ENCODE measurements around the gene CSNK1D.
A peak's percentile ranks its signal among the peaks of the same experiment; 100 is the strongest.

Gene CSNK1D

DNA sequence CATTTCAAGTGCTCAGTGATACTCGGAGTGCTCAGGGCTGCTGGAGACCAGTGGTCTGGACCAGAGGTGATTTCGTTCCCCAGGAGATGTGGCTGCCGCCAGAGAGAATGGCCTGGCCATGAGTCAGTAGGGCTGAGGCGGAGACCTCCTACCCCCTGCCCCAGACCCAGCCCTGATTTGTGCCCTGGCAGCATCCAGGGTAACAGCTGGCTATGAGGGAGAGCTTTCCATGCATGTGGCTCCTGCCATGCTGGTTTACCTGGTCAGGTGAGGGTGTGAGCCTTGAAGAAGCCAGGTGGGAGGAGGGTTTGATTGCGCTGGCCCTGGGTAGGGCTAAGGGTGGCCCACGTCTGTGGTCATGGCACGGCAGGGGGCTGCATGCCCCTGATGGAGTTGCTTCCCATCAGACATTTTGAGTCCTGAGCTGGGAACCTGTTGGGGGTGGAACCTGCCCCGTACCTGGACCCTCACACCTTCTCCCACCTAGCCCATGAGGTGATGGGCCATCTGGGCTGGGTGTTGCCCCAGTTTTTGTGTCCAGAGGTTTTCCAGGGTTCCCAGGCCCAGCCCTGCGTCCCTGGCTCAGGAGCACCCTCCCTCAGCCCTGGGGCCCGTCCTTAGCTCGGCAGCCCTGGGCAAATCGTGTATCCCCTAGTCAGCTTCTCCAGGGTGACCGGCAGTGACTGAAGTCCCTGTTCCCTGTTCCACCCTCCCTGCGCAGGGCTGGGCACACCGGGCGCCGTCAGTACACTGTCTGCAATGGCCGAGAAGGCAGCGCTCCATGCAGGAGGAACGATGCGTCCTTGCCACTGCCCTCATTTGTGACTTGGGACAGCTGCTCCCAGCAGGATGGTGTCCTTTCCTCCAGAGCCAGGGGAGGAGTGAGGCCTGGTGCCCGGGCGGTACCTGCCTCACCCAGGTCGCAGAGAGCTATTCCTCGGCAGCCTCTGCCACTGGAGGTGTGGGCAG lies 9.0 kb upstream of the CSNK1D start:
- Histone ChIP-seq H3K4me3 (ENCODE audit: low read depth, low read length) (no peak overlapping the region), H3K27ac (ENCODE audit: extremely low read depth, low read depth, low read length) (no peak overlapping the region; the same call in 1 of the 2 replicates), H3K36me3 (ENCODE audit: control insufficient read depth in 2 of 2, insufficient read depth in 1 of 2, low read length in 2 of 2) (peaks cover 0 to 4% of the 10 kb centered on the region in 2 experiments; a peak in 1 of 3 replicates), H3K4me1 (ENCODE audit: control insufficient read depth, insufficient read depth, low read length) (peaks cover 9% of the 10 kb centered on the region), H3K9me3 (ENCODE audit: control insufficient read depth, insufficient read depth, low read depth, low read length) (no peaks in the 10 kb centered on the region)
- TF ChIP-seq ZNF335 (tag by site-specific recombination; conservative IDR thresholded peaks at IDR 0.05) (0 out of 2 replicates have a peak, but pooled peaks have one; percentile 7), ZNF664 (tag by site-specific recombination; IDR thresholded peaks at IDR 0.05) (no peak)
- ChIA-PET CTCF (interaction anchor here (0.7 to 1.6 kb wide), 6 partner anchors 15 to 76 kb away, joined by 3 to 5 read pairs (median 3); no protein-coding TSS in a partner anchor), POLR2A (interaction anchor here (1.0 to 4.5 kb wide), 4 partner anchors 9 to 46 kb away, joined by 3 to 44 read pairs (median 19); partner anchors contain the start of gene CSNK1D)

DNA sequence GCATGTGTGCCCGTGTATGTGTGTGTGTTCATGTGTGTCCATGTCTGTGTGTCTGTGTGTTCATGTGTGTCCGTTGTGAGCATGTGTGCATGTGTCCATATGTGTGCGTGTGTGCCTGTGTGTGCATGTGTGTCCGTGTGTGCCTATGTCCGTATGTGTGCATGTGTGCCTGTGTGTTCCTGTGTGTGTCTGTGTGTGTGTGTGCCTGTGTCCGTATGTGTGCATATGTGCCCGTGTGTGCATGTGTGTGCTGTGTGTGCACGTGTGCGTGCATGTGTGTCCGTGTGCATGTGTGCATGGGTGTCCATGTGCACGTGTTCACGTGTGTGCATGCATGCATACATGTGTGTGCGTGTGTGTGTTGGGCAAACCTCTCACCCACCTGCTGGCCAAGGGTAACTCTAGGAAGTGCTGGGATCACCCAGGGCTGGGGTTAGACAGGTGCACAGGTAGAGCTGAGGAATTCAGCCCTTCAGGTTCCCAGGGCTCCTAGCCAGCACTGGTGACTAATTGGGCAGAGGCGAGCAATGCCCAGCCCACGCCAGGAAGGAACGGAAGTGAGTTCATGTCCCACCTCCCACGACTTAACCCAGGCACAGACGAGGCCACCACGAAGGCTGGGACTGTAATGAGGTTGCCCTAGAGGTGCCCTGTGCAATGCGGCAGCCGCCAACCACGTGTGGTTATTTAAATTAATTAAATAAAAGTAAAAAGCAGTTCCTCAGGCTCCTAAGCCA lies 8.2 kb upstream of the CSNK1D start:
- ChIA-PET POLR2A (interaction anchor here (2.4 to 4.5 kb wide), 3 partner anchors 8 to 13 kb away, joined by 16 to 44 read pairs (median 22); partner anchors contain the start of gene CSNK1D), CTCF (interaction anchor here (0.7 to 1.6 kb wide), 3 partner anchors 19 to 75 kb away, joined by 3 read pairs; no protein-coding TSS in a partner anchor)
- Histone ChIP-seq H3K4me3 (ENCODE audit: low read depth, low read length) (no peak overlapping the region), H3K9me3 (ENCODE audit: control insufficient read depth, insufficient read depth, low read depth, low read length) (no peaks in the 10 kb centered on the region), H3K27ac (ENCODE audit: extremely low read depth, low read depth, low read length) (no peak overlapping the region), H3K4me1 (ENCODE audit: control insufficient read depth, insufficient read depth, low read length) (peaks cover 9% of the 10 kb centered on the region), H3K36me3 (ENCODE audit: control insufficient read depth in 2 of 2, insufficient read depth in 1 of 2, low read length in 2 of 2) (peaks cover 0 to 4% of the 10 kb centered on the region in 2 experiments; a peak in 1 of 3 replicates)
- TF ChIP-seq, protein P1, sequence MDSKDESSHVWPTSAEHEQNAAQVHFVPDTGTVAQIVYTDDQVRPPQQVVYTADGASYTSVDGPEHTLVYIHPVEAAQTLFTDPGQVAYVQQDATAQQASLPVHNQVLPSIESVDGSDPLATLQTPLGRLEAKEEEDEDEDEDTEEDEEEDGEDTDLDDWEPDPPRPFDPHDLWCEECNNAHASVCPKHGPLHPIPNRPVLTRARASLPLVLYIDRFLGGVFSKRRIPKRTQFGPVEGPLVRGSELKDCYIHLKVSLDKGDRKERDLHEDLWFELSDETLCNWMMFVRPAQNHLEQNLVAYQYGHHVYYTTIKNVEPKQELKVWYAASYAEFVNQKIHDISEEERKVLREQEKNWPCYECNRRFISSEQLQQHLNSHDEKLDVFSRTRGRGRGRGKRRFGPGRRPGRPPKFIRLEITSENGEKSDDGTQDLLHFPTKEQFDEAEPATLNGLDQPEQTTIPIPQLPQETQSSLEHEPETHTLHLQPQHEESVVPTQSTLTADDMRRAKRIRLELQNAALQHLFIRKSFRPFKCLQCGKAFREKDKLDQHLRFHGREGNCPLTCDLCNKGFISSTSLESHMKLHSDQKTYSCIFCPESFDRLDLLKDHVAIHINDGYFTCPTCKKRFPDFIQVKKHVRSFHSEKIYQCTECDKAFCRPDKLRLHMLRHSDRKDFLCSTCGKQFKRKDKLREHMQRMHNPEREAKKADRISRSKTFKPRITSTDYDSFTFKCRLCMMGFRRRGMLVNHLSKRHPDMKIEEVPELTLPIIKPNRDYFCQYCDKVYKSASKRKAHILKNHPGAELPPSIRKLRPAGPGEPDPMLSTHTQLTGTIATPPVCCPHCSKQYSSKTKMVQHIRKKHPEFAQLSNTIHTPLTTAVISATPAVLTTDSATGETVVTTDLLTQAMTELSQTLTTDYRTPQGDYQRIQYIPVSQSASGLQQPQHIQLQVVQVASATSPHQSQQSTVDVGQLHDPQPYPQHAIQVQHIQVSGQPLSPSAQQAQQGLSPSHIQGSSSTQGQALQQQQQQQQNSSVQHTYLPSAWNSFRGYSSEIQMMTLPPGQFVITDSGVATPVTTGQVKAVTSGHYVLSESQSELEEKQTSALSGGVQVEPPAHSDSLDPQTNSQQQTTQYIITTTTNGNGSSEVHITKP (tag by site-specific recombination; IDR thresholded peaks at IDR 0.05), result 0 out of 2 replicates have a peak, but pooled peaks have one; percentile 36
- TF ChIP-seq, protein P2, sequence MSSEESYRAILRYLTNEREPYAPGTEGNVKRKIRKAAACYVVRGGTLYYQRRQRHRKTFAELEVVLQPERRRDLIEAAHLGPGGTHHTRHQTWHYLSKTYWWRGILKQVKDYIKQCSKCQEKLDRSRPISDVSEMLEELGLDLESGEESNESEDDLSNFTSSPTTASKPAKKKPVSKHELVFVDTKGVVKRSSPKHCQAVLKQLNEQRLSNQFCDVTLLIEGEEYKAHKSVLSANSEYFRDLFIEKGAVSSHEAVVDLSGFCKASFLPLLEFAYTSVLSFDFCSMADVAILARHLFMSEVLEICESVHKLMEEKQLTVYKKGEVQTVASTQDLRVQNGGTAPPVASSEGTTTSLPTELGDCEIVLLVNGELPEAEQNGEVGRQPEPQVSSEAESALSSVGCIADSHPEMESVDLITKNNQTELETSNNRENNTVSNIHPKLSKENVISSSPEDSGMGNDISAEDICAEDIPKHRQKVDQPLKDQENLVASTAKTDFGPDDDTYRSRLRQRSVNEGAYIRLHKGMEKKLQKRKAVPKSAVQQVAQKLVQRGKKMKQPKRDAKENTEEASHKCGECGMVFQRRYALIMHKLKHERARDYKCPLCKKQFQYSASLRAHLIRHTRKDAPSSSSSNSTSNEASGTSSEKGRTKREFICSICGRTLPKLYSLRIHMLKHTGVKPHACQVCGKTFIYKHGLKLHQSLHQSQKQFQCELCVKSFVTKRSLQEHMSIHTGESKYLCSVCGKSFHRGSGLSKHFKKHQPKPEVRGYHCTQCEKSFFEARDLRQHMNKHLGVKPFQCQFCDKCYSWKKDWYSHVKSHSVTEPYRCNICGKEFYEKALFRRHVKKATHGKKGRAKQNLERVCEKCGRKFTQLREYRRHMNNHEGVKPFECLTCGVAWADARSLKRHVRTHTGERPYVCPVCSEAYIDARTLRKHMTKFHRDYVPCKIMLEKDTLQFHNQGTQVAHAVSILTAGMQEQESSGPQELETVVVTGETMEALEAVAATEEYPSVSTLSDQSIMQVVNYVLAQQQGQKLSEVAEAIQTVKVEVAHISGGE (tag by site-specific recombination; conservative IDR thresholded peaks at IDR 0.05; ENCODE audit: low read depth), result no peak
- TF ChIP-seq ZNF184 (tag by site-specific recombination; IDR thresholded peaks at IDR 0.05), result no peak
- TF ChIP-seq, protein P3, sequence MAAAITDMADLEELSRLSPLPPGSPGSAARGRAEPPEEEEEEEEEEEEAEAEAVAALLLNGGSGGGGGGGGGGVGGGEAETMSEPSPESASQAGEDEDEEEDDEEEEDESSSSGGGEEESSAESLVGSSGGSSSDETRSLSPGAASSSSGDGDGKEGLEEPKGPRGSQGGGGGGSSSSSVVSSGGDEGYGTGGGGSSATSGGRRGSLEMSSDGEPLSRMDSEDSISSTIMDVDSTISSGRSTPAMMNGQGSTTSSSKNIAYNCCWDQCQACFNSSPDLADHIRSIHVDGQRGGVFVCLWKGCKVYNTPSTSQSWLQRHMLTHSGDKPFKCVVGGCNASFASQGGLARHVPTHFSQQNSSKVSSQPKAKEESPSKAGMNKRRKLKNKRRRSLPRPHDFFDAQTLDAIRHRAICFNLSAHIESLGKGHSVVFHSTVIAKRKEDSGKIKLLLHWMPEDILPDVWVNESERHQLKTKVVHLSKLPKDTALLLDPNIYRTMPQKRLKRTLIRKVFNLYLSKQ (tag by site-specific recombination; IDR thresholded peaks at IDR 0.05; ENCODE audit: borderline replicate concordance), result no peak
- peak; percentile 50 for TF ChIP-seq ZBTB48 (tag by site-specific recombination; IDR thresholded peaks at IDR 0.05)
- TF ChIP-seq BCL11B (tag by site-specific recombination; IDR thresholded peaks at IDR 0.05; ENCODE audit: low read depth), result no peak
- TF ChIP-seq, protein P4, sequence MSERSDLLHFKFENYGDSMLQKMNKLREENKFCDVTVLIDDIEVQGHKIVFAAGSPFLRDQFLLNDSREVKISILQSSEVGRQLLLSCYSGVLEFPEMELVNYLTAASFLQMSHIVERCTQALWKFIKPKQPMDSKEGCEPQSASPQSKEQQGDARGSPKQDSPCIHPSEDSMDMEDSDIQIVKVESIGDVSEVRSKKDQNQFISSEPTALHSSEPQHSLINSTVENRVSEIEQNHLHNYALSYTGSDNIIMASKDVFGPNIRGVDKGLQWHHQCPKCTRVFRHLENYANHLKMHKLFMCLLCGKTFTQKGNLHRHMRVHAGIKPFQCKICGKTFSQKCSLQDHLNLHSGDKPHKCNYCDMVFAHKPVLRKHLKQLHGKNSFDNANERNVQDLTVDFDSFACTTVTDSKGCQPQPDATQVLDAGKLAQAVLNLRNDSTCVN (tag by site-specific recombination; optimal IDR thresholded peaks at IDR 0.05), result peak; percentile 33
- no peak for TF ChIP-seq ZNF777 (tag by site-specific recombination; IDR thresholded peaks at IDR 0.05; ENCODE audit: borderline replicate concordance)
- no peak for TF ChIP-seq ZNF155 (tag by site-specific recombination; IDR thresholded peaks at IDR 0.05)
- TF ChIP-seq ZNF157 (tag by site-specific recombination; IDR thresholded peaks at IDR 0.05), result no peak
- TF ChIP-seq, protein P5, sequence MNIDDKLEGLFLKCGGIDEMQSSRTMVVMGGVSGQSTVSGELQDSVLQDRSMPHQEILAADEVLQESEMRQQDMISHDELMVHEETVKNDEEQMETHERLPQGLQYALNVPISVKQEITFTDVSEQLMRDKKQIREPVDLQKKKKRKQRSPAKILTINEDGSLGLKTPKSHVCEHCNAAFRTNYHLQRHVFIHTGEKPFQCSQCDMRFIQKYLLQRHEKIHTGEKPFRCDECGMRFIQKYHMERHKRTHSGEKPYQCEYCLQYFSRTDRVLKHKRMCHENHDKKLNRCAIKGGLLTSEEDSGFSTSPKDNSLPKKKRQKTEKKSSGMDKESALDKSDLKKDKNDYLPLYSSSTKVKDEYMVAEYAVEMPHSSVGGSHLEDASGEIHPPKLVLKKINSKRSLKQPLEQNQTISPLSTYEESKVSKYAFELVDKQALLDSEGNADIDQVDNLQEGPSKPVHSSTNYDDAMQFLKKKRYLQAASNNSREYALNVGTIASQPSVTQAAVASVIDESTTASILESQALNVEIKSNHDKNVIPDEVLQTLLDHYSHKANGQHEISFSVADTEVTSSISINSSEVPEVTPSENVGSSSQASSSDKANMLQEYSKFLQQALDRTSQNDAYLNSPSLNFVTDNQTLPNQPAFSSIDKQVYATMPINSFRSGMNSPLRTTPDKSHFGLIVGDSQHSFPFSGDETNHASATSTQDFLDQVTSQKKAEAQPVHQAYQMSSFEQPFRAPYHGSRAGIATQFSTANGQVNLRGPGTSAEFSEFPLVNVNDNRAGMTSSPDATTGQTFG (tag by site-specific recombination; IDR thresholded peaks at IDR 0.05; ENCODE audit: borderline replicate concordance), result 0 out of 2 replicates have a peak, but pooled peaks have one; percentile 45
- peak; percentile 75; the same call in 1 of the 2 replicates for TF ChIP-seq ZNF747 (tag by site-specific recombination; IDR thresholded peaks at IDR 0.05)
- no peak for TF ChIP-seq ZNF549 (tag by site-specific recombination; IDR thresholded peaks at IDR 0.05)
- no peak for TF ChIP-seq GLI2 (tag by site-specific recombination; IDR thresholded peaks at IDR 0.05; ENCODE audit: borderline replicate concordance, low read depth)
- peak; percentile 89 for TF ChIP-seq EGR2 (tag by site-specific recombination; IDR thresholded peaks at IDR 0.05; ENCODE audit: low read depth)
